Inferior parietal cortex (tissue), 1 donor: ENCODE data around the gene DBNDD2.

Experiments used
- DNase-seq: peaks from one replicate; pipeline ENCODE4 v3.0.0-alpha.2; 2016; ENCODE audit errors: extremely low spot score

Gene DBNDD2

GRCh38 chr20:45449528-45449927 is 41.4 kb downstream of the DBNDD2 start:
- no peak for DNase-seq

- peak; percentile 73 for DNase-seq
Measured at GRCh38 chr20:45450097-45450818, 42.2 kb downstream of the DBNDD2 start.

DNA sequence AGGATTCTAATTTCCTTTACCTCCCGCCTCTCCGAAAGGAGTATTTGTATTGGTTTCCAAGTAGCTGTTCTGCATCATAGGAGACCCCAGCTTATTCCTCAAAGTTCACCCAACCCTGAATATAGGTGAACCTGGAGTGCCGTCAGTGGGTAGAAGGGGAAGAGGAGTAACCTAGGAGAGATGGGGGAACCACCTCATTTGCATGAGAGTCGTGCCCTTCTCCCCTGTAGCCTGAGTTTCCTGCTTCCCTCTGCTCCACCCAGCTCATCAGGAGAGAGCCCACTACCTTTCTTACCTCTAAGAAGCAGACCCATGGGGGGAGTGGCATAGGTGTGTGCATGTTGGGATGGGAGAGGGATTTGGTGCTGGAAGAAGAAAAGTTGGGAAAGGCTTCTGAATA is 44.1 kb downstream of the DBNDD2 start:
- no peak for DNase-seq

DNA sequence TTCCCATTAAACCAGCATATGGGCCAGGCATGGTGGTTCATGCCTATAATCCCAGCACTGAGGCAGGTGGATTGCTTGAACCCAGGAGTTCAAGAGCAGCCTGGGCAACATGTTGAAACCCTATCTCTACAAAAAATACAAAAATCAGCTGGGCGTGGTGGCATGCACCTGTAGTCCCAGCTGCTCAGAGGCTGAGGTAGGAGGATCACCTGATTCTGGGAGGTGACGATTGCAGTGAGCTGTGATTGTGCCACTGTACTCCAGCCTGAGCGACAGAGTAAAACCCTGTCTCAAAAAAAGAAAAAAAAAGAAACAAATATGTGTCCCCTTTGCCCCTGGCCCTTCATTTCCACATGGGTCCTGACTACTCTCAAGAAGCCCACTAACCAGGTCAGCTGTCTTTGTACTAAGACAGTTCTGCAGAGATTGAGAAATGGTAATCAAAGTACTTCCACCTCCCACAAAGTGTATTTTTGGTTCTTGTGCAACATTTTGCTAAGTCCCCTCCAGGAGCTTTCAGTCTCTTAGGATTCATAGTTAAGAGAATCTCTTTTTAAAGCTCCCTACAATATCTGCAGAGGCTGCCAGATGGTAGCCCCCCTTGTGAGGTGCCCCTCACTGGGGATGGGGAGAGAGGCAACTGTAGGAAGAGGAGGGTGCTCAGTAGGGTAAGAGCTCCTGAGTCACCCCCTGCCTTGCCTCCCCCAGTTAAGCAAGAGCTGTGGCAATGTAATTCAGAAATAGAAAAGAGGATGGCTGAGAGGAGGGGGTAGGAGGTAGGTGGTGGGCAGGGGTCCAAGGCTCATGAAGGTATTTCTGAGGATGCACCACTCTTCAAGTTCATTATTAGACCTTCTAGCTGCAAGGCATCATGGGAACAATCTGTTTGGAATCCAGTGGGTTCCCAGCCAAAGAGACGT is 44.9 kb downstream of the DBNDD2 start:
- DNase-seq, result no peak

- no peak for DNase-seq
Measured at GRCh38 chr20:45456632-45457031, 48.5 kb downstream of the DBNDD2 start.

DNA sequence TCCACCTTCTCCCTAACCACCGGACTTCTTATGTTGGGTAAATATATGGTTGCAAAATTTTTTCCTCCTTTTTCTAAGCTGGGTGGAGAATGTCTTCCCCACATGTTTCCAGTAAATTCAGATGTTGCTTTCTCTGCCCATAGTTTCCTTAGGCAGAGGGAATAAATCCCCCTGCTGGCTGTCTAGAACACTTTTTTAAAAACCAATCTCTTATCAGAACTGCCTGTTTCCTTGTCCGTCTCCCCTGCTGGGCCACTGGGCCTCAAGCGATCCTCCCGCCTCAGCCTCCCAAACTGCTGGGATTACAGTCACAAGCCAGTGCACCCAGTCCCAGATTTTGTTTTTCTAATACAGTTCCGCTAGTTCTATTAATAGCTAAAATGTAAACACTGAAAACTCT is 51.5 kb downstream of the DBNDD2 start:
- DNase-seq, result no peak
